Liver (tissue), 9 donors: ENCODE measurements around the gene CYCS. TPM values are rescaled to one million over a fixed set of nuclear protein-coding genes. Genes with fewer than 3 reads are reported as not detected.

Source experiments
- DNase-seq: peaks from one replicate; pipeline ENCODE4 v3.0.0-alpha.2; 2017; ENCODE audit warnings: low spot score
- H3K27ac ChIP-seq, 2 donors: one replicate each; pipeline ENCODE4 v1.7.0; 2013; ENCODE audit warnings: inconsistent platforms in 2 of 2, low read length in 2 of 2, control low read depth in 1 of 2, low read depth in 1 of 2, mild to moderate bottlenecking in 1 of 2
- H3K27me3 ChIP-seq, 4 donors: one replicate each; pipeline versions ENCODE4 v1.6.1 to v1.7.0; 2013; ENCODE audit warnings: low read length in 3 of 4, inconsistent platforms in 1 of 4, mild to moderate bottlenecking in 1 of 4, moderate library complexity in 1 of 4; ENCODE audit not compliant: control insufficient read depth in 4 of 4, insufficient read depth in 4 of 4
- H3K36me3 ChIP-seq, 4 donors: one replicate each; pipeline versions ENCODE4 v1.6.1 to v1.7.0; 2013; ENCODE audit warnings: low read length in 3 of 4, mild to moderate bottlenecking in 3 of 4, low read depth in 1 of 4, moderate library complexity in 1 of 4; ENCODE audit not compliant: control insufficient read depth in 4 of 4, insufficient read depth in 3 of 4
- H3K4me1 ChIP-seq, 4 donors: one replicate each; pipeline versions ENCODE4 v1.6.1 to v1.7.0; 2013; ENCODE audit warnings: low read length in 3 of 4, mild to moderate bottlenecking in 3 of 4, moderate library complexity in 1 of 4; ENCODE audit not compliant: control insufficient read depth in 4 of 4, insufficient read depth in 4 of 4
- H3K4me3 ChIP-seq, 3 donors: one replicate each; pipeline versions ENCODE4 v1.6.1 to v1.7.0; 2013; ENCODE audit warnings: low read length in 3 of 3, control low read depth in 1 of 3, low read depth in 1 of 3, mild to moderate bottlenecking in 1 of 3
- H3K9ac ChIP-seq, 2 donors: one replicate each; pipeline ENCODE4 v1.7.0; 2013; ENCODE audit warnings: low read length in 2 of 2, mild to moderate bottlenecking in 2 of 2, moderate library complexity in 2 of 2, control low read depth in 1 of 2, low read depth in 1 of 2
- H3K9me3 ChIP-seq, 4 donors: one replicate each; pipeline versions ENCODE4 v1.6.1 to v1.7.0; 2013; ENCODE audit warnings: low read length in 3 of 4; ENCODE audit not compliant: control insufficient read depth in 4 of 4
- EGR1 ChIP-seq, 2 donors: IDR thresholded peaks; 2 replicates each; pipeline ENCODE4 v1.6.1; 2016 to 2018; ENCODE audit warnings: antibody characterized with exemption in 2 of 2, low read depth in 2 of 2
- FOXA1 ChIP-seq: IDR thresholded peaks from 2 replicates; pipeline ENCODE4 v1.6.1; 2016; ENCODE audit warnings: antibody characterized with exemption
- FOXA2 ChIP-seq: IDR thresholded peaks from 2 replicates; pipeline ENCODE4 v1.6.1; 2016; ENCODE audit warnings: antibody characterized with exemption
- GABPA ChIP-seq, 2 donors: IDR thresholded peaks in 1 of 2; conservative IDR thresholded peaks in 1 of 2; 2 replicates each; pipeline ENCODE4 v1.6.1; 2016; ENCODE audit warnings: antibody characterized with exemption in 2 of 2, mild to moderate bottlenecking in 1 of 2, moderate library complexity in 1 of 2
- HNF4A ChIP-seq, 2 donors: conservative IDR thresholded peaks; 2 replicates each; pipeline ENCODE4 v1.6.1; 2016; ENCODE audit warnings: antibody characterized with exemption in 2 of 2, mild to moderate bottlenecking in 2 of 2
- HNF4G ChIP-seq: IDR thresholded peaks from 2 replicates; pipeline ENCODE4 v1.6.1; 2016; ENCODE audit warnings: antibody characterized with exemption
- JUND ChIP-seq, 2 donors: IDR thresholded peaks; 2 replicates each; pipeline ENCODE4 v1.6.1; 2016; ENCODE audit warnings: antibody characterized with exemption in 2 of 2
- MAX ChIP-seq: IDR thresholded peaks from 2 replicates; pipeline ENCODE4 v1.6.1; 2016; ENCODE audit warnings: antibody characterized with exemption
- RXRA ChIP-seq, 2 donors: IDR thresholded peaks; 2 replicates each; pipeline ENCODE4 v1.6.1; 2017 to 2018; ENCODE audit warnings: antibody characterized with exemption in 2 of 2, mild to moderate bottlenecking in 1 of 2
- SP1 ChIP-seq: IDR thresholded peaks from 2 replicates; pipeline ENCODE4 v1.6.1; 2018; ENCODE audit warnings: antibody characterized with exemption, mild to moderate bottlenecking
- YY1 ChIP-seq: IDR thresholded peaks from 2 replicates; pipeline ENCODE4 v1.6.1; 2016; ENCODE audit warnings: antibody characterized with exemption, mild to moderate bottlenecking
- WGBS: extraction: QIAGEN DNeasy Blood & Tissue Kit; methylation state at CpG from one replicate; pipeline ENCODE4 v1.1.7; 2013; 5-methylcytosine and 5-hydroxymethylcytosine counted together
- polyA plus RNA-seq, 2 donors: library from polyadenylated mRNA; stranded (reverse) in 1 of 2; unstranded in 1 of 2; fragments of 200-250 nt in 1 of 2; fragments of >200 nt in 1 of 2; fragmentation: Nextera tagmentation in 1 of 2; extraction: Ambion mirVana in 1 of 2; gene quantifications; one replicate each; pipeline versions ENCODE4 v1.2.1 to v1.2.3, GENCODE V29; 2013 to 2015
- total RNA-seq, 2 donors: library from RNA; depleted of rRNA; stranded (reverse); fragments of >200 nt; gene quantifications; one replicate each; pipeline ENCODE4 v1.2.3, GENCODE V29; 2014
- TF ChIP-seq, protein P1 (sequence below): IDR thresholded peaks from 2 replicates; pipeline ENCODE4 v1.6.1; 2016; ENCODE audit warnings: antibody characterized with exemption
- TF ChIP-seq, protein P2 (sequence below): IDR thresholded peaks from 2 replicates; pipeline ENCODE4 v1.6.1; 2016; ENCODE audit warnings: antibody characterized with exemption, mild to moderate bottlenecking
- donor health status: healthy.
- donor health status: healthy.
- donor health status: healthy.
- donor health status: healthy.
- donor health status: healthy.

CYCS gene
- total and polyA plus RNA-seq, 4 donors, result 23.1 to 74.3 (median 42.4) TPM

GRCh38 chr7:25173184-25173583 lies 48.1 kb upstream of the CYCS start:
- H3K4me3 ChIP-seq, result no peak overlapping the region
- H3K9me3 ChIP-seq, result peaks cover 0 to 2% (median 0%) of the 10 kb centered on the region in 4 donors
- no peak overlapping the region for H3K9ac ChIP-seq
- DNase-seq, result no peak
- H3K27me3 ChIP-seq, result no peaks in the 10 kb centered on the region
- WGBS, result 74% methylated on average over 4 of the region's 4 CpGs
- TF ChIP-seq EGR1 (IDR thresholded peaks at IDR 0.05; ENCODE audit: low read depth in 2 of 2), result no peak
- TF ChIP-seq SP1, result no peak
- TF ChIP-seq, protein P1, sequence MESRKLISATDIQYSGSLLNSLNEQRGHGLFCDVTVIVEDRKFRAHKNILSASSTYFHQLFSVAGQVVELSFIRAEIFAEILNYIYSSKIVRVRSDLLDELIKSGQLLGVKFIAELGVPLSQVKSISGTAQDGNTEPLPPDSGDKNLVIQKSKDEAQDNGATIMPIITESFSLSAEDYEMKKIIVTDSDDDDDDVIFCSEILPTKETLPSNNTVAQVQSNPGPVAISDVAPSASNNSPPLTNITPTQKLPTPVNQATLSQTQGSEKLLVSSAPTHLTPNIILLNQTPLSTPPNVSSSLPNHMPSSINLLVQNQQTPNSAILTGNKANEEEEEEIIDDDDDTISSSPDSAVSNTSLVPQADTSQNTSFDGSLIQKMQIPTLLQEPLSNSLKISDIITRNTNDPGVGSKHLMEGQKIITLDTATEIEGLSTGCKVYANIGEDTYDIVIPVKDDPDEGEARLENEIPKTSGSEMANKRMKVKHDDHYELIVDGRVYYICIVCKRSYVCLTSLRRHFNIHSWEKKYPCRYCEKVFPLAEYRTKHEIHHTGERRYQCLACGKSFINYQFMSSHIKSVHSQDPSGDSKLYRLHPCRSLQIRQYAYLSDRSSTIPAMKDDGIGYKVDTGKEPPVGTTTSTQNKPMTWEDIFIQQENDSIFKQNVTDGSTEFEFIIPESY, result no peak
- TF ChIP-seq HNF4G, result no peak
- no peak for TF ChIP-seq GABPA (IDR thresholded peaks at IDR 0.05 in 1 of 2, conservative IDR thresholded peaks at IDR 0.05 in 1 of 2)
- peaks cover 0 to 3% (median 2%) of the 10 kb centered on the region in 4 donors for H3K4me1 ChIP-seq
- no peaks in the 10 kb centered on the region for H3K36me3 ChIP-seq
- no peak overlapping the region for H3K27ac ChIP-seq

DNA sequence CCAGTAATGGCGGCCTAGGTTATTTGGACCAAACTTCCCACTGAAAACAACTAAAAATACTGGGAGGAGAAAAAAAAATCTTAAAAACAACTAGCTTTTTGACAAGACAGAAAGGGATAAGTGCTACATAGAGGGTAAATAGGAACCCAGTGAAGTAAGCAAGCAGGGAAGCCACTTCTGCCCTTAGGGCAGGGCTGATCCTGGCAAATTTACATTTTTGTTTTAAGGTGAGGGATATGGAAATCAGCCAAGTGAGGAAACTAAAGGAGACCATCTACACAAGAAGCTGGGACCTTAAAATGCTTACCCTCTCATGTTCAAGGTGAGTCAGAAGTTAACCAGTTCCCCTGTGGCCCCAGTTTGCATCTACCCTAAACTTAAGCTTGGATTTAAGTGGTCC lies 46.5 kb upstream of the CYCS start:
- no peaks in the 10 kb centered on the region for H3K36me3 ChIP-seq
- no peak overlapping the region for H3K4me3 ChIP-seq
- TF ChIP-seq RXRA (IDR thresholded peaks at IDR 0.05) (no peak), FOXA2 (no peak), MAX (no peak)
- TF ChIP-seq, protein P1, result no peak
- TF ChIP-seq, protein P2, sequence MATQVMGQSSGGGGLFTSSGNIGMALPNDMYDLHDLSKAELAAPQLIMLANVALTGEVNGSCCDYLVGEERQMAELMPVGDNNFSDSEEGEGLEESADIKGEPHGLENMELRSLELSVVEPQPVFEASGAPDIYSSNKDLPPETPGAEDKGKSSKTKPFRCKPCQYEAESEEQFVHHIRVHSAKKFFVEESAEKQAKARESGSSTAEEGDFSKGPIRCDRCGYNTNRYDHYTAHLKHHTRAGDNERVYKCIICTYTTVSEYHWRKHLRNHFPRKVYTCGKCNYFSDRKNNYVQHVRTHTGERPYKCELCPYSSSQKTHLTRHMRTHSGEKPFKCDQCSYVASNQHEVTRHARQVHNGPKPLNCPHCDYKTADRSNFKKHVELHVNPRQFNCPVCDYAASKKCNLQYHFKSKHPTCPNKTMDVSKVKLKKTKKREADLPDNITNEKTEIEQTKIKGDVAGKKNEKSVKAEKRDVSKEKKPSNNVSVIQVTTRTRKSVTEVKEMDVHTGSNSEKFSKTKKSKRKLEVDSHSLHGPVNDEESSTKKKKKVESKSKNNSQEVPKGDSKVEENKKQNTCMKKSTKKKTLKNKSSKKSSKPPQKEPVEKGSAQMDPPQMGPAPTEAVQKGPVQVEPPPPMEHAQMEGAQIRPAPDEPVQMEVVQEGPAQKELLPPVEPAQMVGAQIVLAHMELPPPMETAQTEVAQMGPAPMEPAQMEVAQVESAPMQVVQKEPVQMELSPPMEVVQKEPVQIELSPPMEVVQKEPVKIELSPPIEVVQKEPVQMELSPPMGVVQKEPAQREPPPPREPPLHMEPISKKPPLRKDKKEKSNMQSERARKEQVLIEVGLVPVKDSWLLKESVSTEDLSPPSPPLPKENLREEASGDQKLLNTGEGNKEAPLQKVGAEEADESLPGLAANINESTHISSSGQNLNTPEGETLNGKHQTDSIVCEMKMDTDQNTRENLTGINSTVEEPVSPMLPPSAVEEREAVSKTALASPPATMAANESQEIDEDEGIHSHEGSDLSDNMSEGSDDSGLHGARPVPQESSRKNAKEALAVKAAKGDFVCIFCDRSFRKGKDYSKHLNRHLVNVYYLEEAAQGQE, result no peak
- peaks cover 0 to 2% (median 0%) of the 10 kb centered on the region in 4 donors for H3K9me3 ChIP-seq
- no peak overlapping the region for H3K27ac ChIP-seq
- WGBS, result 83% methylated on average over 1 of the region's 1 CpG
- H3K4me1 ChIP-seq, result peaks cover 1 to 8% (median 4%) of the 10 kb centered on the region in 4 donors
- no peaks in the 10 kb centered on the region for H3K27me3 ChIP-seq
- no peak for DNase-seq
- H3K9ac ChIP-seq, result no peak overlapping the region

DNA sequence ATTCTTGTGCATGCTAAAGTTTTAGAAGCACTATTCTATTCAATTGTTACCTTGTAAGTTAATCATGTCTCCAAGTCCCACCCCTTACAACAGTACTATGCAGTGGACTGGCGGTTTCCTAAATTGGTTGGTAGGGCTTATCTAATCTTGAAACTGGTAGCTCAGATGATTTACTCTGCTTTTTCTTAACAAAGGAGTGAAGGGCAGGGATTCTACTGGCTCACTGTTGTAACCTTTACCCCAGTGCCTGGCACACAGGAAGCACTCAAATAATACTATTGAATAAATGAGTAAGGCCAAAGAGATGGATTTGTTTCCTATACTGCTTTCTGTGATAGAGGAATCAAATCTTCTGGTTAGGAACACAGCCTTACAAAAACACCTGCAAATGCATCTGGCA lies 46.0 kb upstream of the CYCS start:
- Histone ChIP-seq H3K4me1 (peaks cover 1 to 8% (median 4%) of the 10 kb centered on the region in 4 donors), H3K9ac (no peak overlapping the region), H3K9me3 (peaks cover 0 to 2% (median 0%) of the 10 kb centered on the region in 4 donors), H3K27me3 (no peaks in the 10 kb centered on the region), H3K36me3 (no peaks in the 10 kb centered on the region), H3K27ac (no peak overlapping the region), H3K4me3 (no peak overlapping the region)
- TF ChIP-seq MAX, result no peak
- TF ChIP-seq FOXA2, result no peak
- no peak for TF ChIP-seq HNF4G
- TF ChIP-seq FOXA1, result no peak
- TF ChIP-seq GABPA (IDR thresholded peaks at IDR 0.05 in 1 of 2, conservative IDR thresholded peaks at IDR 0.05 in 1 of 2), result no peak
- TF ChIP-seq HNF4A (conservative IDR thresholded peaks at IDR 0.05), result no peak
- TF ChIP-seq JUND (IDR thresholded peaks at IDR 0.05), result no peak
- TF ChIP-seq YY1, result no peak
- TF ChIP-seq, protein P1, result no peak
- TF ChIP-seq RXRA (IDR thresholded peaks at IDR 0.05), result no peak
- TF ChIP-seq EGR1 (IDR thresholded peaks at IDR 0.05; ENCODE audit: low read depth in 2 of 2), result no peak
- DNase-seq, result no peak
- 96% methylated on average over 1 of the region's 1 CpG for WGBS
